Upper lobe of right lung (tissue), 1 donor: ENCODE data around the gene UFD1. TPM values are rescaled to one million over a fixed set of nuclear protein-coding genes. Genes with fewer than 3 reads are reported as not detected.

Experiments
- ATAC-seq: fragments of 200-7000 bp; cut with Tn5 transposase; one replicate; pipeline ENCODE4 v1.9.1; 2020; ENCODE audit warnings: mild to moderate bottlenecking, moderate library complexity
- DNase-seq: peaks from one replicate; pipeline ENCODE4 v3.0.0-alpha.2; 2020
- H3K27ac ChIP-seq: fragments of 200-600 bp; one replicate; pipeline ENCODE4 v1.8.0; 2022
- H3K27me3 ChIP-seq: fragments of 200-600 bp; one replicate; pipeline ENCODE4 v1.8.0; 2022; ENCODE audit warnings: mild to moderate bottlenecking
- H3K36me3 ChIP-seq: fragments of 200-600 bp; one replicate; pipeline ENCODE4 v1.8.0; 2022
- H3K4me1 ChIP-seq: fragments of 200-600 bp; one replicate; pipeline ENCODE4 v1.8.0; 2022
- H3K4me3 ChIP-seq: fragments of 200-600 bp; one replicate; pipeline ENCODE4 v1.8.0; 2022; ENCODE audit warnings: mild to moderate bottlenecking
- H3K9me3 ChIP-seq: fragments of 200-600 bp; one replicate; pipeline ENCODE4 v1.8.0; 2022
- CTCF ChIP-seq: fragments of 200-600 bp; IDR thresholded peaks from one replicate; pipeline ENCODE4 v1.8.0; 2022; ENCODE audit warnings: antibody characterized with exemption
- intact Hi-C: fragments of 100-400 bp; cut with DNase I; formaldehyde crosslinking; loops from one replicate; pipeline ENCODE4 v1.11.0; 2022
- total RNA-seq: library from RNA; stranded (reverse); fragmentation: NEBNext Ultra II Directional; extraction: Animal tissue kit (Norgen Biotek cat#: 25700); gene quantifications from one replicate; pipeline ENCODE4 v1.2.1, GENCODE V29; 2021
- donor health status: DM: no; HTN: yes; CAD: no; lungs with severe emphysema.

The UFD1 gene
- total RNA-seq, 1 donor from 2014 or later: 43.1 TPM

DNA sequence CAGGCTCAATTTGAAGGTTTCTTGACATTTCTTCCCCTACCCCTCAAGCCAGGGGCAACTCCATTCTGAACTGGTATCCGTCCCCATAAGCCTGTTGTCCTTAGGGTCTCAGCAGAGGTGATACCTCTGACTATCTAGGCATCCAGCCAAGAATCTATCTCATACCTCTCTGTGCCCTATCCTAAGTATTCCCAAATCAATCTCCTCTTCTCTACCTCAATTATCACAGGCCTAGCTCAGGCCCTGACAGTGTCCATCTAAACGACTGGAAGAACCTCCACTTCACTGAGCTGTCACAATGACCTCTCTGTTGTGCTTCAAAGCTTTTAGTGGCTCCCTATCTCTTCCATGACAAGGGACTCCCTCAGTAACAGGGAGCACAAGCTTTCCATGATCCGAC, 74.3 kb downstream of the UFD1 start:
- intact Hi-C loops: no loop called here
- no peak for TF ChIP-seq CTCF
- Histone ChIP-seq H3K4me3 (no peak overlapping the region), H3K27ac (no peak overlapping the region), H3K4me1 (no peaks in the 10 kb centered on the region), H3K27me3 (no peaks in the 10 kb centered on the region), H3K9me3 (no peaks in the 10 kb centered on the region), H3K36me3 (peaks cover 65% of the 10 kb centered on the region)
- ATAC-seq (no peak), DNase-seq (no peak)

DNA sequence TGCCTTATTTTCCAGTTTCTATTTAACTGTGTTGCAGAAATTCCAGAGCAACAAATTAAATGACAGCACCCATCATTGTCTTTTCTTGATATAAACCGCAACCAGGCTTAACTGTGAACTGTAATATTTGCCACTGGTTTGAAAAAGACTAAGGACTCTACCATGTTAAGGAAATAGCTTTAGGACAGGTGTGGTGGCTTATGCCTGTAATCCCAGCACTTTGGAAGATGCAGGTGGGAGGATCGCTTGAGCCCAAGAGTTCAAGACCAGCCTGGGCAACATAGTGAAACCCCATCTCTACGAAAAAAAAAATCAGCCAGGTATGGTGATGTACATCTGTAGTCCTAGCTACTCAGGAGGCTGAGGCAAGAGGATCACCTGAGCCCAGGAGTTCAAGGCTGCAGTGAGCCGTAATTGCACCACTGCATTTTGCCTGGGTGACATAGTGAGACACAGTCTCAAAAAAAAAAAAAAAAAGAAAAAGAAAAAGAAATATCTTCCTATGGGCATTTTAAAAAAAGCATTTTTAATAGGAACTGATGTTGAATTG, 76.3 kb downstream of the UFD1 start:
- no peak for ATAC-seq
- peaks cover 58% of the 10 kb centered on the region for H3K36me3 ChIP-seq

DNA sequence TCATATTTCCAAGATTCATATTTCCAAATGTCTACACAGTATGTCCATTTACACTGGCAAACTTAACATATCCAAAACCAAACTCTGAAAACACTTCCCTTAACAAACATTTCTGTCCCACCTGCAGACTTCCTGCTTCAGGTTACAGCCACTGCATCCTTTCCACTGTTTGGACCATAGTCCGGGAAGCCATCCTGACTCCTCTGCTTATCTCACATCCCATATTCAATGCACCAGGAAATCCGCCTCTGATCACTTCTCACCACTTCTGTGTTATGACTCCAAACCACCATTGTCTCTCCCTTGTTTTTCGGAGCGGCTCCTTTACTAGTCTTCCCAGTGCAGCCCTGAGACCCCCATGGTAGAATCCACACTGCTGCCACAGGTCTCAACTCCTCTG, 77.5 kb downstream of the UFD1 start:
- H3K9me3 ChIP-seq: no peaks in the 10 kb centered on the region
- intact Hi-C loops: no loop called here
- H3K36me3 ChIP-seq: peaks cover 59% of the 10 kb centered on the region
- ATAC-seq (no peak), DNase-seq (no peak)
- TF ChIP-seq CTCF: no peak
- H3K4me1 ChIP-seq: no peaks in the 10 kb centered on the region
- H3K4me3 ChIP-seq: no peak overlapping the region
- H3K27me3 ChIP-seq: no peaks in the 10 kb centered on the region
- H3K27ac ChIP-seq: no peak overlapping the region

More for the DNA sequence above, 76.3 kb downstream of the UFD1 start:
- Histone ChIP-seq H3K4me3 (no peak overlapping the region), H3K9me3 (no peaks in the 10 kb centered on the region), H3K27me3 (no peaks in the 10 kb centered on the region), H3K4me1 (no peaks in the 10 kb centered on the region), H3K27ac (no peak overlapping the region)
- intact Hi-C loops: no loop called here
- no peak for TF ChIP-seq CTCF
- no peak for DNase-seq

GRCh38 chr22:19400881-19401280, 78.1 kb downstream of the UFD1 start:
- no peak for DNase-seq
- intact Hi-C loops: no loop called here
- peaks cover 59% of the 10 kb centered on the region for H3K36me3 ChIP-seq

More at GRCh38 chr22:19400881-19401280, 78.1 kb downstream of the UFD1 start:
- no peak for TF ChIP-seq CTCF
- H3K9me3 ChIP-seq: no peaks in the 10 kb centered on the region
- ATAC-seq: no peak
- H3K27ac ChIP-seq: no peak overlapping the region
- no peaks in the 10 kb centered on the region for H3K27me3 ChIP-seq
- no peaks in the 10 kb centered on the region for H3K4me1 ChIP-seq
- H3K4me3 ChIP-seq: no peak overlapping the region

Other genes starting within 250 kb of the UFD1 start
- gene CLTCL1, start 187.5 kb downstream of the UFD1 start, total RNA-seq: 4.3 TPM
- 23.3 TPM for gene HIRA, start 47.5 kb downstream of the UFD1 start, total RNA-seq
- 20.5 TPM for gene MRPL40, start 46.6 kb downstream of the UFD1 start, total RNA-seq
- 35.6 TPM for gene C22orf39, start 31.5 kb downstream of the UFD1 start, total RNA-seq
- 0.58 TPM for gene CDC45, start 727 bp upstream of the UFD1 start, total RNA-seq
- gene CLDN5, start 45.2 kb upstream of the UFD1 start, total RNA-seq: 274 TPM
- 11.5 TPM for gene SEPTIN5, start 235.3 kb upstream of the UFD1 start, total RNA-seq
- gene GP1BB, start 244.3 kb upstream of the UFD1 start, total RNA-seq: 1.3 TPM